HG02870 (cell line): Measurements from ENCODE around the gene CHD2.
"Not testable (repeated sequence)": the region's sequence is repeated elsewhere in the genome, so short reads cannot be mapped to it uniquely, and the experiment has no call there.

Source experiments
- ATAC-seq: cut with Tn5 transposase; IDR thresholded peaks from one replicate; pipeline ENCODE4 v1.9.1; 2021; ENCODE audit warnings: mild to moderate bottlenecking, moderate library complexity; ENCODE audit not compliant: unreplicated experiment

CHD2 gene

DNA sequence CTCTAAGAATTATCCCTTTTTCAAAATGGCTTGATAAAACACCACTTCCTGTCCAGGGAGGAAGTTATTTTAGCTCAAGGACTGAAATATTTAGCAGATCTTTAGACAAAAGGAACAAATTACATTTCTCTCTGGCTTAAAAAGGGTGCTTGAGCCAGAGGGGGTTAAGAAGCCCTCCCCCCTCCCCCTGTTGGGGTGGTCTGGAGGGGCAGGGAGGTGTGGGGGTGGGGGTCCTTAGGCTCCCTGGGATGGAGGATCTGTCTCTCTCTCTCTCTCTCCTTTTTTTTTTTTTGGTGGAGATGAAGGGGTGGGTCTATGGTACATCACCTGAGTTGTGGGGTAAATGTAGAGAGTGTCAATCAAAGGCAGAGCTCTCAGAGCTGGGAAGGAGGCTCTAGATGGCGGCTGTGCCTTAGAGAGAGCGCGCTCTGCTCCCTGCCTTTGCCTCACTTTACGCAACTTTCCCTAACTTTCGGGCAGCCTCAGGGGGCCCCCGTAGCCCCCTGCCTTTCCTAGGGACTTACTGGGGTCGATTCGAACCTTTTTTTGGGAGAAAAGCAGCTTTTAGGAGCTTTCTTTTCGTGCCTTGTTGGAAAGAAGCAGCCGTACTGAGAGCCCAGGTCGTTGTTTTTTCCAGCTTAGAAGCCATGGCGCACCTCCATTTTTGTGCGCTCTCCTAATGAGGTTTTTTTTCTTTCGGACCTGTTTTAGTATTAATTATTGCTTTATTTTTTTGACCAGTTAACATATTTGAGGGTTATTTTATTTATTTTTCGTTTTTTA lies at the start of gene CHD2:
CHD2 (plus strand) TSS at position 377 of the 783 bp plus-strand sequence. CDS start 914 bp downstream, outside the sequence.
- ATAC-seq: peak; percentile 71

DNA sequence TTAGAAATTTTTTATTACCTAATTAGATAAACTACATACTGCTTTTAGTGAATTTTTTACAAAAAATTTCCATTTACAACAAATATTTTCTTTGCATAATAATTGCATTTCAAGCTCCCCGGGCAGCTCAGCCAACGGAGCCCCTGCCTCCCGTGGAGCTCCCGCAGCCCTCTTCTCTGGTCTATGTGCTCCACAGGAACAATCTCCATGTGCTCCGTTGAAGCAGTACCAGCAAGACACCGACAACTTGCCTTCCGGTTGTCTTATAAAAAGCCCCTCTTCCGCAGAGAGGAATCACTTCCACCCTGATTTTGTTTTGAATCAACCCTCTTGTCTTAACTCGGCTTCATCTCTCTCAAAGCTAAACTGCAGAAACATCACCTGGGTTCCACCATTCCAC lies 46.9 kb upstream of the CHD2 start:
- no peak for ATAC-seq

DNA sequence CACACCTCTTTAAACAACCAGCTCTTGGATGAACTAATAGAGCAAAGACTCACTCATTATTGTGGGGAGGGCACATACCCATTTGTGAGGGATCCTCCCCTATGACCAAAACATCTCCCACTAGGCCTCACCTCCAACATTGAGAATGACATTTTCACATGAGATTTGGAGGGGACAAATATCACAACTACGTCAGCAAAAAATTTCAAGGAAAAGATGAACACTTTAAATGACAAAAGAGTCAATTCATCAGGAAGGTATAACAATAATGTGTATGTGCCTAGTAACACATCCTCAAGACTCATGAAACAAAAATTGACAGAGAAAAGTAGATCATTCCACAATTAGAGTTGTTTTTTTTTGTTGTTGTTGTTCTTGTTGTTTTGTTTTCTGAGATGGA lies 38.4 kb upstream of the CHD2 start:
- ATAC-seq: no peak

DNA sequence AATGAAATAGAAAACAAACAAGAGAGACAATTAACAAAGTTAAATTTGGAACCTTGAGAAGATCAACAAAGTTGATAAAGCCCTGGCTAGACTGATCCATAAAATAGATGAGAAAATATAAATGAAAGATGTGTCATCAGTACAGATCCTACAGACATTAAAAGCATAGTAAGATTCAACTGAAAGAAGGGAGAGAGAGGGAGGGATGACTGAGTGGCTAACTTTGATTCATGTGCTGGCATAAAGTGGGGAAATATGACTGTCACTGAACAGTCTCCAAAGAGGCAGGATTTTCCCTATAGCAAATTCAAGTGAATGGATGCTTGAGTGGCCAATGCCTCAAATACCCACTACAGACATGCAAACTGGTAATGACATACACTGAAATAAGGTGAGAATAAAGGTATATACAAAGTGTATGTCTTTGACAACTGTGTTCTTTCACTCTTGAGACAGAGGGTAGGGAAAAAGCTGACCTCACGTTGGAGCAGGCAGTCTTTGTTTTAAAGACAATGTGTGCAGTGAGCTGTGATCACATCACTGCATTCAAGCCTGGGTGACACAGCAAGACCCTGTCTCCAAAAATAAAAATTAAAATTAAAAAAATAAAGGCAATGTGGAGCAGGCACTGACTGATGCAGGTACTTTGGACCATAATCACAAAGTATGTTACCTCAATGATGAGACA lies 35.9 kb upstream of the CHD2 start:
- ATAC-seq: no peak

DNA sequence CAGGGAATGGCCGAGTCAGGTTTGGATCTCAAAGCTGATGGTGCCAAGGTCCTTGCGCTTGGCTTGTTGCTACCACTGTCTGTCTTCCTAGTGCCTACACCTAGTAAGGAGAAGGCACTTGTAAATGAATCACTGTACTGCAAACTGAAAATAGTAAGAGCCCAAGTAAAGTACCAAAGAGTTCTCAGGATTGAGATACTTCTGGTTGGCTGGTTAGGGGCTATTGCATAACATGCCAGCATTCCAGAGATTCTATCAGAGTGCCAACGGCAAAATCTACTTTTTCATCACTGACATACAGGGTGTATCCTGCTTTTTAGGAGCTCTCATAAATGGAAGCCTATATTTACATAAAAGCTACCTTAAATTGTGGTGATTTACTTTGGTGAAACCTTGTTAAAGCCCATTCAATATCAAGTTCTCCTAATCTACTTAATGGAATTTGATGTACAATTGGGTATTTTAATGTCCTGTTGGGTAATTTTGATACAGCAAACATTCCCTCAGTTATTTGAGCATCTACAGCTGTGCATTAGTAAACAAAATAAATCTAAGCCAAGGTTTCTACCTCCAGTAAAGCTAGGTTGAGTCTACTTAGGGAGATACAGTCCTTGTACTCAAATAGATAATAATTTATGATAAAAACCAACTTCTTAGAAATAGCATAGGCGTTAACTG lies 30.7 kb upstream of the CHD2 start:
- no peak for ATAC-seq

DNA sequence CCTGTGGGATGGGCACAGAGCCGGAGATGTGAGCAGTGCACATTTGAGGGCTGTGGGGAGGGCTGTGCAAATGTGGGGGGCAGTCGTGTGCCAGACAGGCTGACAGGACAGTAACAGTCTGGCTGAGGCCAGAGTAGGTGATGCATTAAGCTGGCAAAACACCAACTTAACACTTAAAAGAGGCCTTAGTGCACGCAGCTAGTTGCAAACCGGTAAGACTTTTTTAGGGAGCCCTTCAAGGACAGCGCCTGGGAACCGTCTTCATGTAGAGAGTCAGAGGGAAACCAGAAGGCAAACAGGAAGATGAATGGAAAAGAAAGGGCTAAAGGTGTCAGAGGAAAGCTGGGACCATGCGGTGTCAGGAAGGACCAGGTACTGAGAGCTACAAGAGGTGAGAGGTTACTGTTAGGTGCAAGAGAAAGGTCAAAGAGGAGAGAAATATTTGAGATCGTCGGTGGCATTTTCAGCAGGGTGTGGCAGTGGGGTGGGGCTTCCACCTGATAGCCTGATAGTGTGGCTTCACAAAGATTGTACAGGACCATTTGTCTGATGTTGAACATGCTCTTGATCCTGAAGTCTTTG lies 30.0 kb upstream of the CHD2 start:
- no peak for ATAC-seq

DNA sequence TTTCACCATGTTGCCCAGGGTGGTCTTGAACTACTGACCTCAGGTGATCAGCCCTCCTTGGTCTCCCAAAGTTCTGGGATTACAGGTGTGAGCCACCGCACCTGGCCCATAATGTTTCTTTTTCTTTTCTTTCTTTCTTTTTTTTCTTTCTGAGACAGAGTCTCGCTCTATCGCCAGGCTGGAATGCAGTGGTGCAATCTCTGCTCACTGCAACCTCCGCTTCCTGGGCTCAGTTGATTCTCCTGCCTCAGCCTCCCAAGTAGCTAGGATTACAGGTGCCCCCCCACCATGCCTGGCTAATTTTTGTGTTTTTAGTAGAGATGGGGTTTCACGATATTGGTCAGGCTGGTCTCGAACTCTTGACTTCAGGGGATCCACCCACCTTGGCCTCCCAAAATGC lies 27.2 kb upstream of the CHD2 start:
- not testable (repeated sequence) for ATAC-seq

DNA sequence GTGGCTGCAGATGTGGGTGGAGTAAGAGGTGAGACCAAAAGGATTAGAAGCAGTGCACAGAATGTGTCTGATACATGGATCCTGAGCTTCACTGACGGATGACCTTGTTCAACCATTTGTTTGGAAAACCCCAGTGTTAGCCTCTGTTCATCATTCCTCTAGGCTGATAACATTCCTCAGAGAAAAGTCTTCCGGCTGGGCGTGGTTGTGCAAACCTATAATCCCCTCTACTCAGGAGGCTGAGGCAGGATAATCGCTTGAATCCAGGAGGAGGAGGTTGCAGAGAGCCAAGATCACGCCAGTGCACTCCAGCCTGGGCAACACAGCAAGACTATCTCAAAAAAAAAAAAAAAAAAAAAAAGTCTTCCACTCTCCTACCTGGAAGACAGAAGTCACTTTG lies 23.1 kb upstream of the CHD2 start:
- ATAC-seq: no peak

DNA sequence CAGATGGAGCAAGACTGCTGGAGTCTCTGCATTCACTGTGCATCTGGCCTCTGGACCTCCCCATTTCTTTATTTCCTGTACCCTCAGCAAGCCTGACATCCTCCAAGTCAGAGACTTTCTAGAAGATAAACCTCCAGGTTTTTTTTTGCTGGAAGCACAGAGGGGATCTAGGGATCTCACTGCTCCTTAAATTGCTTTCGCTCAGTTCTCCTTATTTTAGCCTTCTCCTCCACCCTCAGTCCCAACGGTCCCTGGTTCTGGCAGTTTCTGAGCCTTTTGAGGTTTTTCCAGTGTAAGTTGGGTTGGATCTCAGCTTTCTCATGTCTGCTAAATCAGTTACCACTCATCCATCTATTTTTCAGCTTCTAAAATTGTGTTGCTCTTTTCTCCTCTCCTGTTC lies 22.7 kb upstream of the CHD2 start:
- no peak for ATAC-seq

DNA sequence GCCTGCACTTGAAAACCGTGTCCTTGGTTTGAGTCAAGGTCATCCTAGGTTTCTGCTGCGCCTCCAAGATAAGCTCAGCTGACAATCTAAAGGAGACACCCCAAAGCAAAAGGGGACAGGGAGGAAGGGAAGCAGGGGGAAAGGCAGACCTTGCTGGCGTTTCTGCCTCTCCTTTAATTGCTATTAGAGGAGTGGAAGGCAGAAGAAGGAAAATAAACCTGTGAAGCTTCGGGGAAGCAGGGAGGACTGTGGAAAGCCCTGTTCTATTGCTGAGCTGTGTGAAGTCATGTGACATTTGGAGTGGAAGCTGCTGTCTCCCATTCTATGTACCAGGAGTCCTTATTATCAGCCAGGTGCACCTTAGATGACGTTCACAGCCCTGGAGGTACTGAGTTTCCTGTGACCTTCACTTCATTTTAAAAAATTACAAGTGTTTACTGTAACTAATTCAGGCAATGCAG lies 21.5 kb upstream of the CHD2 start:
- no peak for ATAC-seq

DNA sequence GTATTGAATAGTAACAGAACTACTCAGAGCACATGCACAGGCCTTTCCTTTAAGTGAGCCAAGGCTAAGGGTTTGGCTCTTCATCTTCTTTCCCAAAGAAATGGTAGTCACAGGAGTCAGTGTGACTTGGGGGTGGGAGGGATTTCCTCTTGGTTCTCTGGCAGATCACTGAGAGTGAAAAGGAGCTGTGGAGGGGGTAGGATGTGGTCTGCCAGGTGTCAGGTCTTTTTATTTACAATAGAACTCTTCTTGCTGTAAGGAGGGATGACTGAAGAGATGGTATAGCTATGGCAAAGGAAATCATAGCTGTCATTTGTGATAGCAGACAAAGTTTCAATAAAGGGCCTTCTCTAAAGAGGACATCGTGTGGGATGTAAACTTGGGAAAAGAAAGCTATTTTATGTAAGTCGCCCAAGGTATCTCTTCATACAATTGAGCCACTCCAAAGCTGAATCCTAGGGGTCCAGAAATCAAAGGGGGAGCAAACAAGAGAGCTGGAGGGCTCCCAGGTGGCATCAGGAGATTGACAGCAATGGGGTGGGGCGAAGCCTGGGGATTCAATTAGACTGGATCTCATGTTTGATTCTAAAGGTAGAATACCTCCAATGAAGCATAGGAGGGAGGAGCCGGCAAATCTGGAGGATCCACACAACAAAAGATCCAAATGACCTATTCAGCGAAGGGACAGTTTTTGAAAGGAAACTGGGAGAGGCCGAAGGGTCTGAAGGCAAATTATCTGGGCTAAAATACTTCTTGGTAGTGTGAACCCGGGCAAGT lies 20.0 kb upstream of the CHD2 start:
- ATAC-seq: no peak

DNA sequence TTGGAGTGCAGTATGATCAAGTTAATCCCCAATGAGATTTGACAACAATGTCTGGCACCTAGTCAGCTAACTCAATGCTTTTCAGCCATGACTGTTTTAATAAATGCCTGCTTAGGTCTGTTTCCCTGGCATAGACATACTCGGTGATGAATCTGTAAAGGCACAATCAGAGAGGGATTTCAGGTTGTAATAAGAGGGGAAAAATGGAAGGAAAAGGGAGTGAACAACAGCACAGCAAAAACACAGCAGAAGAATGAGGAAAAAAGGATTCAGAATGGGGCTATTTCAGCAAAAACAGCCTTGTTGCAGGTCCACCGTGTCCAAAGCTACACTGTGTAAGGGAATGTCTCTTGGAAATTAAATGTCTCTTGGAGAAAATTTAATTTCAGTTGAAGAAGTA lies 19.3 kb upstream of the CHD2 start:
- ATAC-seq: no peak

DNA sequence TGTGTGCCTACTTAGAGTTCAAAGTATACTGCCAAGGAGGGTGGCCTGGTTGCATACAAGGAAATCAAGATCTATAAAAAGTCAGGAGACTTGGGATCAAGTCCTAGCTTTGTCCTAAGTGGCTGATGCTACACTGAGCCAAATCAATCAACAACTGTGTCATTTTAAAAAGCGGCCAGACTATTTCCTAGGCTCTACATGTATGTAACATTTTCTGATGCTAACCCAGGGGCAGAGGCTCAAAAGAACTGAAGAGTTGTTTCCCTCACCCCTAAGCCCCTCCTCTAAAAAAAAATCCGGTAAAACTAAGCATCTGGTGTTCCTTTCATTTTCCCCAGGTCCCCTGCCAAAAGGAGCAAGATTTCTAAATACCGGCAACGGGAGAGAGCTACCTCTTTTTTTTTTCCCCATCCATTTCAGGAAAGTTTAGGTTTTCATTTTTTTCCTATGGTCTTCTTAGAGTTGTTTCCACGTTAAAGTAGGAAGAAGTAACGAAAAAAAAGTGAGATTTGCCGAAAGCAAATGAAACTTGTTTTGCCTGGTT lies 18.8 kb upstream of the CHD2 start:
- no peak for ATAC-seq

DNA sequence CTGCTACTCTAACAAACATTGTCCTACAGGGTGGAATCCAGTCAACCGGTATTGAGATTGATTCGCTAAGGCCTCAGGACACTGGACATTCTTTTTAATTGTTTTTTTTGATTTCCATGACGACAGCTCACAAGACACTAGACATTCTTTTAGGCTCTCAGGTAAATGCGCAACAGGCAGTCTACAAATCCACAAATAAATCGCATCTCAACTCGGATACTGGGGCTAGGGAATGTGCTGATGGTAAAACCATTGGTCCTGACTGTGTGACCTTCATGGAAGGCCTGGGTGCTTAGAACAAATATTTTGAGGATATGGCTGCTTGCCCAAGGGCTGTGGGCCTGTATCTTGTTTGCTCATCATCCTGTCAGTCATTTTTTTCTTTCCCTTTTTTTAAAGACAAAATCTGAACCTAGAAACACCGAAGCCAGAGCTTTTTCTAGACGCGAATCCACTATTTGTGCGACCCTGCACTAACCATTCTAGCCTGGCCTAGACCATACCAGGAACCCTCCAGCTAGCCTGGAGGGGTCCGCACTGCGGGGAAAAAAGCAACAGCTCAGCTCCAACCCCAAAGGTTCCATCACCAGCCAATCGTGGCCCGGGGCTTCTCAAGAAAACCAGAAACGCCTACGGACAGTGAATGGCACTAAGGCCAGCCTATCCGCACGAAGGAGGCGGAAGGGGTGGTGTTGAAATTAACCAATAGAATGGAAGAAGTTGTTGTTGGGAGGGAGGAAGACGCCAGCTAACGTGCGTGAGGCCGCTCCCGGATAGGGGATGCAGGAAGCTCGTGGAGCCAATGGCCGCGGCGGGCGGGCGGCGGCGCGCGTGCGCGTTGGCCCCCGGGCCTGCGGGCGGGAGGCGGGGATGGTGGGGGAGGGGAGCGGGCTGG lies 18.1 kb upstream of the CHD2 start:
- ATAC-seq: peak; percentile 97

DNA sequence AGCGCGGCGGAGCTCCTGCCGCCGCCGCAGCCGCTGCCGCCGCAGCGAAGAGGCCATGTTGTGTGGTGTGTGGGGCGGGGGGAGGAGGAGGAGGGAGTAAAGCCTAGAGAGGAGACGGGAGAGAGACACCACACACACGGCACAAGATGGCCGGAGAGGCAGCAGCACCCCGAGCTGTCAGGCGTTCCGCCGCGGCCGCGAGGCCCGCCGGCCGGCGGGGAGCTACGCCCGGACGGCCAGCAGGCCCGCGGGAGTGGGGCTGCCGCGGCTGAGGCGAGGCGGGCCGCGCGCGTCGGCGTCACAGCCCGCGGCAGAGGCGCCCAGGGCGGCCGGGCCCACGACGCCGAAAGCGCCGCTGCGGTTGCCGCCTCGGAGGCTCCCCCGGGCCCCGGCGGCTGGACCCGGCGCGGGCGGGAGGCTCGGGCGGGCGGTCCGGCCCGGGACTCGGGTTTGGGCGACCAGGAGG lies 17.4 kb upstream of the CHD2 start:
- ATAC-seq: peak; percentile 57

DNA sequence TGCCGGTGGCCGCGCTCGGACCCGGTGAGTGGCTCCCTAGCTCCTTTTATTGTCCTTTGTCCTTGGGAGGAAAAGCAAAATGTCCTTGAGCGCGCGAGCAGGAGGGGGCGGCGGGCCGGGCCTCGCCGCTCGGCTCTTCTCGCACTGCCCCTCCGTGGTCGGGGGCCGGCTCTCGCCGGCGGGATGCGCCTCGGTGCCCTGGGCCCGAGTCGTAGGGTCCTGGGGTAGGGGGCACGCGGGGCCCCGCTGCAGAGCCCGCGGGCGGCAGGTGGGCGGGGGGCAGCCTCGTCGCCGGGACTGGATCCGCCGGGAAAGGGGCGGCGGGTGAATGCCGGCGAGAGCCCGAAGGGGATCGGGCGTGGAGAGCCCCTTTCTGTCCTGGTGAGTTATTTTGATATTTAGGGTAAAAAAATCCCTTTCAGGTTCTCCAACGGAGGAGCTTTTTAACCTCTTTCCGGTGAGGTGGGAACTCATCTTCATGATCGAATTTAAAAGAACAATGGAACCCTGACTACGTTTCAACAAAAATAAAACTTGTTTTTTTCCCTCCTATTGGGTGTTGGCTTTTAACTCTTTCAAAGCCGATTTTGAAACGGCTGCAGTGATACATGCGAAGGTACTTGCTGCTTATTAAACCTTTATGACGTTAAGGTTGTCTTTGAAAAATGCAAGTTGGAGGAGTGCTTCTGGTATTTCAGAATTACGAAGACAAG lies 16.8 kb upstream of the CHD2 start:
- ATAC-seq: no peak

DNA sequence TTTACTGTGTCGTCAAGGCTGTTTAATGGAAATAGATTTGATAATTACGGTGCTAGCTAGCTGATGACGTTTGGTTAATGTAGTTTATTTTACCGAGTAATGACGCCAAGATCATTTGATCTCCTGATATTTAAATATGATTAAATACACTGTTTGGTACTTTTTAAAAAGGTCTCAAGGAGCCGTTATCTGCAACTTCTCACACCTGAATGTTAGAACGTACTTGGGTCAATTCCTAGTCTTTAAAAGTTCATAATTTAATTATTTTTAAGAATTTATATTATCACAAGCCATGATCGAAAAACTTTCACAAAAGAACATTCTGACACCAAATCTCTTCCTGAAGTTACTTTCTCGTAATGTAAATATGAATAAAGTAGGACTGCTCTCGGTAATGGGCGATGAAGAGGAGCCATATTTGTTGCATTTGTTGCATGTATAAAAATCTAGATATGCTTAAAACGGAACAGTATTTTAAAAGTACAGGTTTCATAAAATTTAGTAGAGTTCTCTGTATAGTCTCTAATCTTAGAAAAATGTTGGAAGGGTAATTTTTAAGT lies 16.2 kb upstream of the CHD2 start:
- no peak for ATAC-seq
